Stimulated activated CD4-positive, alpha-beta T cell treated with anti-CD3 and anti-CD28 coated beads, Interleukin-4, amount 100 ng/mL, for 48 hours (primary cell): ENCODE results near the gene CDC5L.
A peak's percentile ranks its signal among the peaks of the same experiment; 100 is the strongest.
"Not testable (repeated sequence)": the region's sequence is repeated elsewhere in the genome, so short reads cannot be mapped to it uniquely, and the experiment has no call there.

Source experiments
- DNase-seq, 2 donors: peaks; one replicate each; pipeline ENCODE4 v3.0.0-alpha.2; 2020; ENCODE audit warnings: low read depth in 2 of 2

The CDC5L gene

DNA sequence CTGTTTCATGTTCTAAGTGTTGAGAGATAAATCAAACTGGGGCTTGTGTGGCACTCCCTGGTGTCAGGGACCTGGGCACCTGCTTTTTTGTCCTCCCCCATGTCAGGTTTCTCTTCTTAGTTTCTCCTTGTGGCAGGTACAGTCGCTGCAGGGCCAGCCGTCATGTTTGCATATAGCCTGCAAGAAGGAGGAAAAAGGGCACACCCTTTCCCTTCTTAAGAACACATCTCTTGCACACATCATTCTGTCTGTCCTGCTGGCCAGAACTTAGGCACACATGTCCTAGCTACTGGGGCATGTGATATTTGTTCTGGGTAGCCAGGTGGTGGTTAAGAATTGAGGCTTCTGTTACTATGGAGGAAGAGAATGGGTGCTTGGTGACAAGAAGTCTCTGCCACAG lies 27.9 kb downstream of the CDC5L start:
- no peak for DNase-seq

DNA sequence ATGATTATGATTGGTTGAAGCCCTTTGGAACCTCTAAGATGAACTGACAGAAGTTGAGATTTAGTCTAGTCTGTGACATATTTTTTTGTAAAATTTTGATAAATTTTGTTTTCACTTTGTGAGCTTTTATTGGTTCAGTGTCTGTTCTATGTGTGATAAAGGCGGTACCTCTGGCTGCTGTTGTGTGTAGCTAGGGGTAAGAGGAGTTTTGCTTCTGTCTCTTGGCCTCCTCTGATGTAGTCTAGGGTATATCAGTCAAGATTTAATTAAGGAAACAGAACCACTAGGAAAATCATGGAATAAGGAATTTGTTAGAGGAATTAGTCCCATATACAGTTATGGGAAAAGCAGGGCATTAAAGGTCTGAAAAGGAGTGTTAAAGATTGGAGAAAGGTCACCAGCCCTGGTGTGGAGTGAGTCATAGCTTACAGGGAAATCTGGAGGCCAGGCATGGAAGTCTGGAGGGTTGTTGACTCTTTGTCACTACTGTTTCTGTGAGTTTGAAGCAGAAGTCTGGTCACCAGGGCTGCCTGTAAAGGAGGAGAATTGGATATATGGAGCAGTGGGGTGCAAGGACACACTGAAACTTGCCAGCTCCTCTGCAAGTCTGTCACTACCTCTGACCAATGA lies 28.5 kb downstream of the CDC5L start:
- DNase-seq: no peak

DNA sequence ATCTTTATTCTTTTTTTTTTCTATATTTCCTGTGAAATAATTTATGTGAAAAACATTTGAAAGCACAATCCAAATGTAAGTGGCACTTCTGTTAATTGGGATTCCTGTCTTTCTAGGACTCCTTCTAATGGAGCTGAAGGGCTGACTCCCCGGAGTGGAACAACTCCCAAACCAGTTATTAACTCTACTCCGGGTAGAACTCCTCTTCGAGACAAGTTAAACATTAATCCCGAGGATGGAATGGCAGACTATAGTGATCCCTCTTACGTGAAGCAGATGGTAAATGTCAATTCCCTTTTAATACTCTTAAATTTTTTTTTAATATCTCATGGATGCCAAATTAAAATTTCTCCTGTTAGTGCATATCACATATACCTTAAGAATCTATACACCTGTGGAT lies 35.0 kb downstream of the CDC5L start:
- DNase-seq: no peak

DNA sequence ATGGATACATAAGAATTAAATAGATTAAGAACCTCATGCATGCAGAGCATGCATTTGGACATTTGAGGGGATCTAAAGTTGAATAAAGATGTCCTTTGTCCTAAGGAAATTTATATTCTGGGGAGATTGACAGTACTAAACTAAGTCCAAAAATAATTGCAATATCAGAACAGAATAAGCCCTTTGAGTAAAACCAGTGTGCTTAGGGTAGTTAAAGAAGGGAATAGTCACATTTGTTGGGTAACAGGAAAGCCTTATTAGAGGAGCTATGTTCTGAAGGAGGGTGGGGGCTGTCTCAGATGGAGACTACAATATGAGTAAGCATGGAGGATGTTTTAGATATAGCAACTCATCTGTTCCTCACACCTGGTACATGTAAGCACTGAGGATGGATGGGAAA lies 35.8 kb downstream of the CDC5L start:
- DNase-seq: no peak

DNA sequence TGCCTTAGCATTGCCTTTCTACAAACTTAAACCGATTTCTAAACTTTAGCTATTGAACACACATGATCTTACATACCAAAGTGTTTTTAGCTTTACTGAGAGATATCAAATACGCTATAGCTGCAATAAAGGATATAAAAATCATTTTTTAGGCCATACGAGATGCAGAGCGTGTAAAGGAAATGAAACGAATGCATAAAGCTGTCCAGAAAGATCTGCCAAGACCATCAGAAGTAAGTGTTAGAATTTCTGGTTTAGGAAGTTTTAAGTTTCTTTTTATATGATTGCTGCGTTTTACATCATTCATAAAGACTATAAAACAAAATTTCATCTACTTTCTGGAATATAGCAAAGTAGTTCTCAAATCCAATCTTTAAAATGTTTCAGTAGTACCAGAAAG lies 38.4 kb downstream of the CDC5L start:
- DNase-seq: no peak

DNA sequence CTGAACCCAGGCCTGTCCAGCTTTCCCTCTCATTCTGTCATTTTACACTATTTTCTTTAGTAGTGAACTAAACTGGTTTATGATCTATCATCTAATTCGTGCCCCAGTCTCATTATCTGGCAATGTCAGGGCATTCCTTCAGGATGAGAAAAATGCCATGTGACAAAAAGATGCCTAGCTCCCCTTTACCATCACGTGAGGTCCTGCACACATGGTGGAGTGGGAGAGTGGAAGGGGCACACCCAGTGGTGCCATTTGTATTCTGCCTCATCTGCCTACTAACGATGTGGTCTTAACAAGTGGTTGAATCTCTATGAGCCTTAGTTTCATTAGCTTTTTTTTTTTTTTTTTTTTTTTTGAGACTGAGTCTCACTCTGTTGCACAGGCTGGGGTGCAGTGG lies 41.2 kb downstream of the CDC5L start:
- DNase-seq: no peak

DNA sequence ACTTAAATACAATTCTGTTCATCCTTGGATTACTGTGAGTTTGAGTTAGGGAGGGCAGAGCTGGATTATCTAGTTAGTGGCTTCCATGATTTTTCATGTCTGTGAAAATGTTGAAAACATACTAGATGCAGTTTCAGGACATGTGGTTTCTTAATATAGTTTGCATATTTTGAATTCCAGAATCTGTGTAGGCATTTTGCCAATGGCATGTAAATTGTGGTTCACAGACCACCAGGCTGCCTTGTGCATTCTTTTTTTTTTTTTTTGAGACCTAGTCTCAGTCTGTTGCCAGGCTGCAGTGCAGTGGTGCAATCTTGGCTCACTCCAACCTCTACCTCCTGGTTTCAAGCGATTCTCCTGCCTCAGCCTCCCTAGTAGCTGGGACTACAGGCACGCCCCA lies 42.8 kb downstream of the CDC5L start:
- no peak for DNase-seq

DNA sequence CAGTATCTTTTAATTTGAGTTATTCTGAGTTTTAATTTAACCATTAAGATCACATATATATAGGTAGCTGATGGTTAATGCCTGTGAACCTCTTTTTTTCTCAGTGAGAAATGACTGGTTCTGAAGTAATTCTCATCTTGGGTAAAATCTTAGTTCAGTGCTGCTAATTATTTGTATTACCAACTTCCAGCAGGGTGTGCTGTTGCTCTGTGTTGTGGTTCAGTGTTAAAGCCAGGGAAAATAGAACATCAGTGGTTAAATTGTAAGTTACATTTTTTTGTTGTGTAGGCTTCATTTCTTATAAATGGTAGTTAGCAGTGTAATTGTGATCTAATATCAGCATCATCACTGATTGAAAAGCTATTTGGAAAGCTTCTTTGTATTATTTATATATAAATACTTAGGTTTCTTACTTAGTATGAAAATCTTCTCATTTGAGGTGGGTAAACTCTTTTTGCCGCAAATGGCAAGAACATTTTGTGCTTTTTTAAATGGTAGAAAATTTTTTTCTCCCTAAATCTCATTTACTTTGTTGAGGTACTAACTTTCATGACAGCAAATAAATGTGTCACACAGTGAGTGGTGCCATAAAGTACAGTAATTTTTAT lies 43.7 kb downstream of the CDC5L start:
- peak in 1 of 2 donors; percentile 8 for DNase-seq

DNA sequence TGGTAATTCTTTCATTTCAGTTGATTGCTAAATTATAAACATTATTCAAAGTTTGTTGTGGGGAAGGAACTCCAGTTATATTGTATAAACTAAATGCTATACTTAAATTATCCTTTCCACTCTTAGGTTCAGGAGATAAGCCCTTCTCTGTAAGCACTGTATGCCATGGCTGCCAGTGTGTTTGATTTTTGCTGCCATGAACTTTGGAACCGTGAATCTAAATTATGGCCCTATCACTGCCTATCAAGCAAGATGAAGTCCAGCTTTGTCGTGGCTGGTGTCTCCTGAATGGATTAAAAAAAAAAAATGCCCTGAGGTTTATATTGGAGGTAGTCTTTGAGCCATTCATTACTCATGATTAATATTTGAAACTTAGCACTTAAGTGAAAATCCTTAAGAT lies 44.7 kb downstream of the CDC5L start:
- DNase-seq: no peak

DNA sequence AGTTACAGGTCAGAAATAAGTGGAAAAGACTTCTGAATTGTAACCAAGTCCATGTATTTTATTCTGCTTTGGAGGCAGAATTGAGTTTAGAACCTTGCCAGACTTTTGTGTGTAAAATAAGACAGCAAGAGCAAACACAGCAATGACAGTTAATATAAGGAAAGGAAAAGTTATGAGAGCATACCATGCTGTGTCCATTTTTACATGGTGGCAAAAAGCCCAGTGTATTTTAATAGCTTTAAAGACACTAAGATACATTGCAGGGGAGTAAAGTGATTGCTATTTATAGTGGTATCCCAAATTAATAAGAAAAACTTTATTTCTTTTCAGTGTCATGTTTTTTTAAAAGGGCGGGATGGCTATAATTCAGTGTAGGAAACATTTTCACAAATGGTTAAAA lies 45.2 kb downstream of the CDC5L start:
- DNase-seq: no peak

DNA sequence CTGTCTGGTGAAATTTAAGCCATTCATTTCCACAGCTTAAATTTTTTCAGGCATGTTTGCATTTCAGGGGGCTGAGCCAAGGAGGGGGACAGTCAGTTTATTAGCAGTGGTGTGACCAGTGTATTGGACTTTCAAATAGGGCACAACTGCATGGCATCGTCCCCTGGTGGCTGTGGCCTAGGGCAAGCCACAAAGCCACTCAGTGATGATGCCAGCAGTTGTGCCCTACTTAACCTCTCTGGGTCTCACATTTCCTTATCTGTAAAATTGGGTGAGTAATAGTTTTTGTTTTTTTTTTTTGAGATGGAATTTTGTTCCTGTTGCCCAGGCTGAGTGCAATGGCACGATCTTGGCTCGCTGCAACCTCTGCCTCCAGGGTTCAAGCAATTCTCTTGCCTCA lies 48.0 kb downstream of the CDC5L start:
- no peak for DNase-seq

DNA sequence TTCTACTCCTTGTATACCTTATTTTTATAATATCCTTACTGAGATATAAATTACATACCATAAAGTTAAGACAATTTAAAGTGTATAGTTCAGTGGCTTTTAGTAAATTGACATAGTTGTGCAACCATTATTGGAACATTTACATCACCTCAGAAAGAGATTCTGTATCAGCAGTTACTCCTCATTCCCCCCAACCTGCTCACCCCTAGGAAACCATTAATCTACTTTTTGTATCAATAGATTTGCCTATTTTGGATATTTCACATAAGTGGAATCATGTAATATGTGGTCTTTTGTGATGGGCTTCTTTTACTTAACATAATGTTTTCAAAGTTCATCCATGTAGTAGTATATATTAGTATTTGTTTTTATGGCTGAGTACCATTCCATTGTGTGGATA lies 51.3 kb downstream of the CDC5L start:
- no peak for DNase-seq

DNA sequence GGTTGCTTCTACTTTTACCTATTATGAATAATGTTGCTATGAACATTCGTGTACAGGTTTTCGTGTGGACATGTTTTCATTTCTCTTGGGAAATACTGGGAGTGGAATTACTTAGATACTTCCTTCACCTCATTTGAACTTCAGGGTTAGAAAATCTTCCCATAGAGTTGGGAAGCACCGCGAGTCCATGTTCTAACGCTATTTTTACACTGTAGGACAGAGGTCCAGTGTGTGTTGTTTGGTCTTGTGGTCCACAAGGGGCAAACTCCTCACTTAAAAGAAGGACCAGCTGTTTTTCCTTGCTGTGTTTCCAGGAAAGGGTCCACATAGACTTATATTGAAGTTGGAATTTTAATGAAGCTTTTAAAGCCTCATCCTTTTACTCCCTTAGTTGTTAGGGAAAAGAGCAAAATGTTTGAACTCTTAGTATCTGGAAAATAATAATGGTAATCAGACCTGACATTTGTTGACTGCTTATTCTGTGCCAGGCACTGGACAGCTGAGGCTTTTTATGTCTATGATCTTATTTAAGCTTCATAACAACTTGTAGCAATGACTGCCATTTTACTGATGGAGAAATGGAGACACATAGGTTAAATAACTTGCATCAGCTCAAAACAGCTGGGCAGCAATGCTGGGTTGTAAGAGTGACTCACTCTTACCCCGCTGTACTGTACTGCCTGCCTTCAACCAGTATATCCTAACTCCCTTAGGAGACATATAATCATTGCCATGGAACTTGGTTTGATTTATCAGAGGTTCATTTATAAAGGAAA lies 52.0 kb downstream of the CDC5L start:
- no peak for DNase-seq

DNA sequence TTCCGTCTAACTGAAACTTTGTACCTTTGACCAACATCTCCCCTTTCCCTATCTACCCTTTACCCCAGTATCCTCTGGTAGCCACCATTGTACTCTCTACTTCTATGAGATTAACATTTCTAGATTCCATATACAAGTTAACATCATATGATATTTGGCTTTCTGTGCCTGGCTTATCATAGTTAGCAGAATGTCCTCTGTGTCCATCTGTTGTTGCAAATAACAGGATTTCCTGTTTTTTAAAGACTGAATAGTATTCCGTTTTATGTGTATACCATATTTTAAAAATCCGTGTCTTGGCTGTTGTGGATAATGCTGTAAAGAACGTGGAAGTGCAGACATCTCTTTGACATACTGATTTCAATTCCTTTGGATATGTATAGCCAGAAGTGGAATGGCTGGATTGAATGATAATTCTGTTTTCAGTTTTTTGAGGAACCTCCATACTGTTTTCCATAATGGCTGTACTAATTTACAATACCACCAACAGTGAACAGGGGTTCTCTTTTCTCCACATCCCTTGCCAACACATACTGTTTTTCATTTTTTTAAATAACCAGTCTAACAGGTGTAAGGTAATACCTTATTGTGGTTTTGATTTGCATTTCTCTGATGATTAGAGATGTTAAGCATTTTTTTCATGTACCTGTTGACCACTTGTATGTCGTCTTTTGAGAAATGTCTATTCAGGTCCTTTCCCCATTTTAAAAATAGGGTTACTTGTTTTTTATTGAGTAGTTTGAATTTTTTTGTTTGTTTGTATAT lies 53.8 kb downstream of the CDC5L start:
- no peak for DNase-seq

DNA sequence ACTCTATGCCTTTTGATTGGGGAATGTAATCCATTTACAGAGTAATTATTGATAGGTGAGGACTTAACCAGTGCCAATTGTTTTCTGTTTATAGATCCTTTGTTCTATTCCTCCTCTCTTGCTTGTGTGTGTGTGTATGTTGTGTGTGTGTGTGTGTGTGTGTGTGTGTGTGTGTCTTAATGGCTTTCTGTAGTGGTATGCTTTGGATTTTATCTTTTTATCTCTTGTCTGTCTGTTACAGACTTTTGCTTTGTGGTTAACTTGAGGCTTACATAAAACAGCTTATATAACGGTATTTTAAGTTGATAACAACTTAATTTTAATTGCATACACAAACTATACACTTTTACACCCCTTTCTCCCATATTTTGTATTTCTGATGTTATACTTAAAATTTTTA lies 54.7 kb downstream of the CDC5L start:
- no peak for DNase-seq

DNA sequence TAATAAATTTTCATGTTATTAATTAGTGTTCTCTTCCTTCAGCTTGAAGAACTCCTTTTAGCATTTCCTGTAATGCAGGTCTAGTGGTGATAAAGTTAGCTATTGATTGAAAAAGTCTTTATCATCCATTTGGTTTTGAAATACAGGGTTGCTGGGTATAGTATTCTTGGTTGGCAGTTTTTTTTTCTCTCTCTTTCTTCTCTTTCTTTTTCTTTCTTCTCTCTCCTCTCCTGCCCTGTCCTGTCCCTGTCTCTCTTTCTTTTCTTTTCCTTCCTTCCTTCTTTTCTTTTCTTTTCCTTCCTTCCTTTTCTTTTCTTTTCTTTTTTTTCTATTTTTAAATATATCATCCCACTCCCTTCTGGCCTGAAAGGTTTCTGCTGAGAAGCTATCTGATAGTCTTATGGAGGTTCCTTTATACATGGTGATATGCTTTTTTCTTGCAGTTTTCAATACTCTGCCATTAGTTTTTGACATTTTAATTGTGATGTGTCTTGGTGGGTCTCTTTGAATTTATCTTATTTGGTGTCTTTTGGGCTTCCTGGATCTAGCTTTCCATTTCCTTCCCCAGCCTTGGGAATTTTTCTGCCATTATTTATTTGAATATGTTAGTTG lies 55.4 kb downstream of the CDC5L start:
- no peak for DNase-seq

DNA sequence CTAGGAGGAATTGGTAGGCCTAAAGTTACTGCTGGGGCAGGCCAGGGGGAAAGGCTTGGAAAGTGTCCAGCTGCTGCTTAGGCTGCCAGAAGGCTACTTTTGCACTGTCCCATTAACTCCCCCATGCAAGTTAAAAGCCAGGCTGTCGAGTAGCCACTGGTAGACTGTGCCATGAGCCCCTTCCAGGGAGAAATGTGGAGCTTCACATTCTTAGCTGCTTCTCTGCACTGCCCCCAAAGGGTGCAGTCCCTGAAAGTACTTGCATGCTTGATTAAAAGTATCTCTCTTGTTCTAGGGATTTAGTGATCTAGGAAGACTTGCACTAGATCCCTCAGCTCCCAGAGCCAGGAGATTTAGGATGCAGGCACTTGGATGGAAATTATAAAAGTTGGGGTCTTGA lies 57.3 kb downstream of the CDC5L start:
- no peak for DNase-seq

DNA sequence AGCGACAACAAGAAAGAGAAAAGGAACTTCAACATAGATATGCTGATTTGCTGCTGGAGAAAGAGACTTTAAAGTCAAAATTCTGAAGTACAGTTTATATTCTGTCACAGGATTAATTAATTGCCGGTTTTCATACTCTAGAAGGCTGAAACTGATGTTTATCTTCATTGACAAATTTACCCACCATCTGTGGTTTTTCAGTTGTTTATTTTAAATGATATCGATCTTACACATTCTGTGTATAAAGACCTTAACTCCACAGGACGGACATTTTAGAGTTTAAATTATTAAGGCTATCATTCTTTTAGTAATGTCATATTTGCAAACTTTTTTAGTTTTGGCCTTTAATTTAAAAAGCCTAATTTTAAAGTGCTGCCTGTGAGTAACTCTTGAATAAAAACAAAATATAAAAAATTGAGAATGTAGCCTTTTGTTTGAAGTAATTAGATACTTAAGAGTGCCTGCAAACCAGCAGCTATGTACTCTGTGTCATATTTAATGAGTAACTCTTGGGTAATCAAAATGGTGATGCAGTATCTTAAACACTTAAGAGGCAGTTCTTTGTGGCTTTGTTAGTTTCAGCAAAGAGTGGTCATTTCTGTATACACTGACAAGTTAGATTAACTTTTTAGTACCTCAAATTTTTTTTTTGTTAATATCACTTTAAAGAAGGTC lies 59.3 kb downstream of the CDC5L start:
- no peak for DNase-seq

DNA sequence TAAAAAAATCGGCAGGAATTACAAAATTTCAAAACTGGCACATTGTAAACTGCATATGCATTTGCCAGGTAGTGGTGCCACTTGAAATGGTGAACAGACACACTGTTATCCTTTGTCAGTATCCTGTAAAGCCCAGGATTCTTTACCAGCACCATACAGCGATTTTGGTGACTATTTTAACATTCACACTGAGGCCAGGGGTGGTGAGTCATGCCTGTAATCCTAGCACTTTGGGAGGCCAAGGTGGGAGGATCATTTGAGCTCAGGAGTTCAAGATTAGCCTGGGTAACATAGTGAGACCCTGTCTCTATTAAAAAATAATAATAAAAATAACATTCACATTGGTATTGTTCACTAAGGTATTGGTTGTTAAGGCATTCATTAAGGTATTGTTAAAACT lies 61.7 kb downstream of the CDC5L start:
- not testable (repeated sequence) for DNase-seq

DNA sequence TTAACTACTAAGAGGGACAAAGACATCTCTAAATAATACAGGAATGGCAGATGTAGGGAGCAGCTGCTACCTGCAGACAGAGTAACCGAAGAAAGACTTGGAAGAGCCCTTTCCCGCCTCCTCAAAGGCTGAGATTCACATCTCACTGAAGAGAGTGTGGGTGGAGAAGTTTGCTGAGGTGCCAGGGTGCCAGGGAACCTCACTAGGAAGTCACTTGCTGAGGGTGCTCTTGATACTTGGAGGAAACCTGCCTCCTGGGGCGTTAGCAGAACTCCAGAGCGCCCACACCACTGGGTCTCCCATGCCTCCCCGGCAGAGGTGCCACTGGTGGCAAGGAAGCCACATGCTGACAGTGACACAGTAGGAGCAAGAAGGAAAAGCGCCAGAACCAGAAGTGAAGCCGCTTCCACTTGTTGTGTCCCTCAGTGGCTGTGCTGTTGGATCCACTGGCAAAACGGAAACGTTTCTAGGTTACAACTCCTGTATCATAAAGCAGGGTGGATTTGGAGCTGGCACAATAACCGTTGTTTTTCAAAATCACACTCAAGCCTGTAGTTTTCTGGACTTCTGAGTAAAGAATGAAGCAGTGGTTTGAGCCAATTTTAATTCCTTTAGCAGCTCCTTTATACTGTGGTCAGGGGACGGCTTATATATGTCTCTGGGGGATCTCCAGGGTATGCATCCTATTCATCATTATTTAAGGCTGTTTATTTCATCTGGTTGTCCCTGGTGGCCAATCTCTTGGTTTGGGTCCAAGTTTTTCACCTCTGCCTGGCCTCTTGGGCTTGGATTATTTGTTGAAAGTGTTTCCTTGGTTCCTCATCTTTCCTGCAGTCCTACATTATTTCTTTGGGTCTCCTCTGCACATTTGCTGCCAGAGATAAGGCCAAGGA lies 64.5 kb downstream of the CDC5L start:
- no peak for DNase-seq

DNA sequence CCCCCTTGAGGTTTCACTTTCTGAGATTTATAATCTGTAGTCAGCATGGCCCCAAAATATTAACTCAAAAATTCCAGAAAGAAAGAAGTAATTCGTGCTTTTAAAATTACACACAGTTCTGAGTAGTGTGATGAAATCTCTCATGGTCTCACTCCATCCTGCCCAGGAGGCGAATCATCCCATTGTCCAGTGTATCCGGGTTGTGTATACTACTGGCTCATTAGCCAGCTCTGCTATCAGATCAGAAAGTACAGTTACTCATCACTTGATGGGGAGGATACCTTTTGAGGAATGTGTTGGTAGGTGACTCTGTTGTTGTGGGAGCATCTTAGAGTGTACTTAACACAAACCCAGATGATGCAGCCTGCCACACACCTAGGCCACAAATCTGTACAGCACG lies 65.2 kb downstream of the CDC5L start:
- no peak for DNase-seq
